Tibial artery (tissue), 4 donors: ENCODE results near the gene MAGOHB.
"Not testable (repeated sequence)": the region's sequence is repeated elsewhere in the genome, so short reads cannot be mapped to it uniquely, and the experiment has no call there.

Experiments
- DNase-seq, 2 donors: peaks; one replicate each; pipeline ENCODE4 v3.0.0-alpha.2; 2019
- H3K27ac ChIP-seq, 2 donors: fragments of 200-600 bp; sonication (generic) in 1 of 2; 1 replicate in 1 of 2; 2 replicates in 1 of 2; pipeline ENCODE4 v1.5.1; 2018 to 2019; ENCODE audit warnings: mild to moderate bottlenecking in 1 of 2
- H3K27me3 ChIP-seq, 2 donors: fragments of 200-600 bp; sonication (generic) in 1 of 2; one replicate each; pipeline versions ENCODE4 v1.5.1 to v1.6.0; 2016 to 2019
- H3K36me3 ChIP-seq, 3 donors: fragments of 200-600 bp; sonication (generic) in 2 of 3; one replicate each; pipeline ENCODE4 v1.5.1; 2016 to 2019; ENCODE audit warnings: mild to moderate bottlenecking in 2 of 3
- H3K4me1 ChIP-seq, 4 donors: fragments of 200-600 bp; sonication (generic) in 2 of 4; 1 replicate in 3 of 4; 2 replicates in 1 of 4; pipeline ENCODE4 v1.5.1; 2016 to 2019
- H3K4me3 ChIP-seq, 2 donors: fragments of 200-600 bp; sonication (generic) in 1 of 2; 1 replicate in 1 of 2; 2 replicates in 1 of 2; pipeline ENCODE4 v1.5.1; 2018 to 2019; ENCODE audit warnings: mild to moderate bottlenecking in 2 of 2
- H3K9me3 ChIP-seq, 3 donors: fragments of 200-600 bp; sonication (generic) in 1 of 3; one replicate each; pipeline ENCODE4 v1.5.1; 2016 to 2019
- CTCF ChIP-seq, 2 experiments: fragments of 200-600 bp in 1 of 2; fragments of 450-650 bp in 1 of 2; IDR thresholded peaks; one replicate each; pipeline ENCODE4 v1.5.1; 2017 to 2019; ENCODE audit warnings: antibody characterized with exemption in 2 of 2, mild to moderate bottlenecking in 1 of 2, moderate library complexity in 1 of 2
- intact Hi-C: fragments of 100-400 bp; cut with DNase I; formaldehyde crosslinking; loops from one replicate; pipeline ENCODE4 v1.15.0; 2023; ENCODE audit warnings: low total_unique reads

MAGOHB gene

GRCh38 chr12:10574307-10574706 lies 39.1 kb downstream of the MAGOHB start:
- no peaks in the 10 kb centered on the region for H3K9me3 ChIP-seq
- DNase-seq, result no peak
- intact Hi-C loops, result no loop called here
- peaks cover 0 to 8% of the 10 kb centered on the region in 2 donors for H3K27me3 ChIP-seq
- no peaks in the 10 kb centered on the region for H3K36me3 ChIP-seq
- no peak for TF ChIP-seq CTCF (IDR thresholded peaks at IDR 0.05)
- H3K4me3 ChIP-seq, result no peak overlapping the region
- H3K27ac ChIP-seq, result no peak overlapping the region
- no peaks in the 10 kb centered on the region for H3K4me1 ChIP-seq

GRCh38 chr12:10572021-10572490 lies 41.4 kb downstream of the MAGOHB start:
- intact Hi-C loops, H3K9me3 ChIP-seq, H3K36me3 ChIP-seq: not testable (repeated sequence)

GRCh38 chr12:10571141-10571540 lies 42.3 kb downstream of the MAGOHB start:
- Histone ChIP-seq H3K36me3 (no peaks in the 10 kb centered on the region), H3K27ac (no peak overlapping the region), H3K27me3 (peaks cover 0 to 8% of the 10 kb centered on the region in 2 donors), H3K4me3 (no peak overlapping the region), H3K4me1 (no peaks in the 10 kb centered on the region), H3K9me3 (no peaks in the 10 kb centered on the region)
- no peak for TF ChIP-seq CTCF (IDR thresholded peaks at IDR 0.05)
- intact Hi-C loops, result no loop called here
- DNase-seq, result no peak

More at GRCh38 chr12:10572021-10572490, 41.4 kb downstream of the MAGOHB start:
- not testable (repeated sequence) for H3K4me1 ChIP-seq, H3K27ac ChIP-seq, H3K27me3 ChIP-seq, DNase-seq, H3K4me3 ChIP-seq

GRCh38 chr12:10567813-10568212 lies 45.6 kb downstream of the MAGOHB start:
- Histone ChIP-seq H3K4me1 (no peaks in the 10 kb centered on the region), H3K9me3 (no peaks in the 10 kb centered on the region), H3K36me3 (no peaks in the 10 kb centered on the region), H3K27me3 (peaks cover 0 to 12% of the 10 kb centered on the region in 2 donors), H3K4me3 (no peak overlapping the region), H3K27ac (no peak overlapping the region)
- no peak for DNase-seq
- TF ChIP-seq CTCF (IDR thresholded peaks at IDR 0.05), result no peak
- intact Hi-C loops, result no loop called here

GRCh38 chr12:10563966-10564365 lies 49.4 kb downstream of the MAGOHB start:
- no peak overlapping the region for H3K27ac ChIP-seq

GRCh38 chr12:10563002-10563401 lies 50.4 kb downstream of the MAGOHB start:
- TF ChIP-seq CTCF (IDR thresholded peaks at IDR 0.05), result no peak
- intact Hi-C loops, result loop anchor here (5.0 kb wide), 1 partner anchor 326 kb away; no protein-coding TSS in a partner anchor
- peaks cover 0 to 4% of the 10 kb centered on the region in 2 donors for H3K27me3 ChIP-seq
- no peak overlapping the region for H3K4me3 ChIP-seq
- no peaks in the 10 kb centered on the region for H3K9me3 ChIP-seq
- H3K27ac ChIP-seq, result no peak overlapping the region
- no peaks in the 10 kb centered on the region for H3K4me1 ChIP-seq
- no peak for DNase-seq
- no peaks in the 10 kb centered on the region for H3K36me3 ChIP-seq

More at GRCh38 chr12:10563966-10564365, 49.4 kb downstream of the MAGOHB start:
- no peaks in the 10 kb centered on the region for H3K36me3 ChIP-seq
- H3K4me1 ChIP-seq, result no peaks in the 10 kb centered on the region
- no peak for DNase-seq
- TF ChIP-seq CTCF (IDR thresholded peaks at IDR 0.05), result no peak
- peaks cover 0 to 4% of the 10 kb centered on the region in 2 donors for H3K27me3 ChIP-seq
- H3K9me3 ChIP-seq, result no peaks in the 10 kb centered on the region
- intact Hi-C loops, result loop anchor here (5.0 kb wide), 1 partner anchor 327 kb away; no protein-coding TSS in a partner anchor
- no peak overlapping the region for H3K4me3 ChIP-seq
